Karpas-422 (cell line): ENCODE results near the gene TBC1D17. TPM values are rescaled to one million over a fixed set of nuclear protein-coding genes. Genes with fewer than 3 reads are reported as not detected.
A peak's percentile ranks its signal among the peaks of the same experiment; 100 is the strongest.

Experiments
- DNase-seq: peaks from one replicate; pipeline ENCODE4 v3.0.0-alpha.2; 2015
- H2AFZ ChIP-seq: fragments of 200-600 bp; sonication (generic); 2 replicates; pipeline ENCODE4 v1.6.1; 2014; ENCODE audit warnings: antibody characterized with exemption, low read length, mixed read lengths
- H3K27ac ChIP-seq: fragments of 200-600 bp; sonication (generic); 2 replicates; pipeline ENCODE4 v1.5.1; 2014; ENCODE audit warnings: mild to moderate bottlenecking, low read length, moderate library complexity
- H3K27me3 ChIP-seq: fragments of 200-600 bp; sonication (generic); 2 replicates; pipeline ENCODE4 v1.6.1; 2014; ENCODE audit warnings: low read length, mixed read lengths
- H3K36me3 ChIP-seq: fragments of 200-600 bp; sonication (generic); 2 replicates; pipeline ENCODE4 v1.6.1; 2014; ENCODE audit warnings: low read length, mixed read lengths; ENCODE audit not compliant: insufficient read depth
- H3K4me1 ChIP-seq: fragments of 200-600 bp; sonication (generic); 2 replicates; pipeline ENCODE4 v1.6.1; 2014; ENCODE audit warnings: mild to moderate bottlenecking, low read length, mixed read lengths
- H3K4me2 ChIP-seq: fragments of 200-600 bp; sonication (generic); 2 replicates; pipeline ENCODE4 v1.6.1; 2014; ENCODE audit warnings: low read length, low read depth, mild to moderate bottlenecking; ENCODE audit not compliant: poor library complexity, severe bottlenecking
- H3K4me3 ChIP-seq: fragments of 200-600 bp; sonication (generic); 2 replicates; pipeline ENCODE4 v1.5.1; 2014; ENCODE audit warnings: mild to moderate bottlenecking, antibody characterized with exemption, low read length, mixed read lengths
- H3K79me2 ChIP-seq: fragments of 200-600 bp; sonication (generic); 2 replicates; pipeline ENCODE4 v1.6.1; 2014; ENCODE audit warnings: mild to moderate bottlenecking, low read length, mixed read lengths
- H3K9ac ChIP-seq: fragments of 200-600 bp; sonication (generic); 2 replicates; pipeline ENCODE4 v1.6.0; 2014; ENCODE audit warnings: low read length
- H3K9me2 ChIP-seq: fragments of 200-600 bp; sonication (generic), shearing (Covaris generic); replicated peaks from 2 replicates; pipeline ENCODE4 v1.6.0; 2014; ENCODE audit warnings: mild to moderate bottlenecking, low read length, moderate library complexity; ENCODE audit not compliant: insufficient read depth
- H3K9me3 ChIP-seq: fragments of 300-700, 200-600 bp; sonication (generic); 2 replicates; pipeline ENCODE4 v1.6.1; 2014; ENCODE audit warnings: low read length, mixed read lengths
- H4K20me1 ChIP-seq: fragments of 200-600 bp; sonication (generic); 2 replicates; pipeline ENCODE4 v1.6.1; 2014; ENCODE audit warnings: mild to moderate bottlenecking, antibody characterized with exemption, low read length, low read depth; ENCODE audit not compliant: insufficient read depth
- small RNA-seq: library from RNA; depleted of rRNA; stranded (forward); fragments of <200 nt; gene quantifications from one replicate; pipeline ENCODE3, GENCODE V24; 2014
- total RNA-seq: library from RNA; depleted of rRNA; stranded (reverse); fragments of >200 nt; shearing (Covaris generic); gene quantifications from 2 replicates; pipeline ENCODE4 v1.2.3, GENCODE V29; 2014; ENCODE audit warnings: low replicate concordance; rRNA removed

Gene TBC1D17
- total RNA-seq, 1 experiment from 2014 or later = 13.6 TPM

GRCh38 chr19:49932731-49933131 is 55.2 kb downstream of the TBC1D17 start:
- H3K9me3 ChIP-seq = no peaks in the 10 kb centered on the region
- no peak overlapping the region for H3K4me2 ChIP-seq
- peaks cover 35% of the 10 kb centered on the region for H3K79me2 ChIP-seq
- no peak overlapping the region for H3K4me3 ChIP-seq
- H2AFZ ChIP-seq = no peak overlapping the region
- peaks cover 37% of the 10 kb centered on the region for H4K20me1 ChIP-seq
- peaks cover 39% of the 10 kb centered on the region for H3K36me3 ChIP-seq
- no peak for DNase-seq
- no peak overlapping the region for H3K27ac ChIP-seq
- H3K9me2 ChIP-seq = no peaks in the 10 kb centered on the region
- H3K27me3 ChIP-seq = no peaks in the 10 kb centered on the region
- H3K4me1 ChIP-seq = peaks cover 27% of the 10 kb centered on the region
- H3K9ac ChIP-seq = no peak overlapping the region

GRCh38 chr19:49933643-49934042 is 56.1 kb downstream of the TBC1D17 start:
- Histone ChIP-seq H3K79me2 (peaks cover 25% of the 10 kb centered on the region), H3K4me1 (peaks cover 18% of the 10 kb centered on the region), H3K27ac (no peak overlapping the region), H3K4me3 (no peak overlapping the region), H3K9me2 (no peaks in the 10 kb centered on the region), H4K20me1 (peaks cover 40% of the 10 kb centered on the region), H3K9me3 (no peaks in the 10 kb centered on the region), H3K4me2 (no peak overlapping the region), H3K27me3 (no peaks in the 10 kb centered on the region), H2AFZ (no peak overlapping the region), H3K9ac (no peak overlapping the region), H3K36me3 (peaks cover 37% of the 10 kb centered on the region)
- DNase-seq = no peak

- H3K79me2 ChIP-seq = no peaks in the 10 kb centered on the region
- H2AFZ ChIP-seq = no peak overlapping the region
- peaks cover 25% of the 10 kb centered on the region for H4K20me1 ChIP-seq
- peak; percentile 54 for DNase-seq
- H3K4me2 ChIP-seq = no peak overlapping the region
- H3K36me3 ChIP-seq = peaks cover 14% of the 10 kb centered on the region
- H3K9me2 ChIP-seq = no peaks in the 10 kb centered on the region
- no peaks in the 10 kb centered on the region for H3K27me3 ChIP-seq
- no peaks in the 10 kb centered on the region for H3K4me1 ChIP-seq
- no peak overlapping the region for H3K4me3 ChIP-seq
- H3K9ac ChIP-seq = no peak overlapping the region
- no peaks in the 10 kb centered on the region for H3K9me3 ChIP-seq
- H3K27ac ChIP-seq = no peak overlapping the region
Observed at GRCh38 chr19:49936549-49936948, 59.0 kb downstream of the TBC1D17 start.

- no peaks in the 10 kb centered on the region for H3K79me2 ChIP-seq
- peaks cover 4% of the 10 kb centered on the region for H3K36me3 ChIP-seq
- no peak overlapping the region for H2AFZ ChIP-seq
- H3K4me2 ChIP-seq = no peak overlapping the region
- H3K4me3 ChIP-seq = no peak overlapping the region
- peak; percentile 93 for DNase-seq
- no peaks in the 10 kb centered on the region for H3K27me3 ChIP-seq
- H4K20me1 ChIP-seq = peaks cover 14% of the 10 kb centered on the region; the same call in 1 of the 2 replicates
- no peaks in the 10 kb centered on the region for H3K4me1 ChIP-seq
- no peaks in the 10 kb centered on the region for H3K9me2 ChIP-seq
- no peak overlapping the region for H3K27ac ChIP-seq
- no peak overlapping the region for H3K9ac ChIP-seq
- H3K9me3 ChIP-seq = no peaks in the 10 kb centered on the region
Observed at GRCh38 chr19:49937750-49938381, 60.4 kb downstream of the TBC1D17 start.

Small RNA genes lying within 50 kb of the gene (small RNA-seq; reads per million reads assigned to genes)
- not detected for gene MIR4749

Other genes with a start within 250 kb of the TBC1D17 start
- gene RRAS, start 237.6 kb upstream of the TBC1D17 start, total RNA-seq = 0.22 and 1.8 TPM in 2 replicates
- 8.3 and 19.6 TPM in 2 replicates for gene SCAF1, start 235.5 kb upstream of the TBC1D17 start, total RNA-seq
- gene IRF3, start 211.8 kb upstream of the TBC1D17 start, total RNA-seq = 78.2 and 293 TPM in 2 replicates
- 25.6 and 35.4 TPM in 2 replicates for gene BCL2L12, start 211.8 kb upstream of the TBC1D17 start, total RNA-seq
- gene PRMT1, start 200.4 kb upstream of the TBC1D17 start, total RNA-seq = 293 and 522 TPM in 2 replicates
- gene ADM5, start 188.1 kb upstream of the TBC1D17 start, total RNA-seq = 4.0 and 12.0 TPM in 2 replicates
- gene CPT1C, start 186.6 kb upstream of the TBC1D17 start, total RNA-seq = 0.26 and 1.3 TPM in 2 replicates
- gene TSKS, start 114.4 kb upstream of the TBC1D17 start, total RNA-seq = 5.7 and 17.9 TPM in 2 replicates
- gene AP2A1, start 110.7 kb upstream of the TBC1D17 start, total RNA-seq = 32.4 and 54.7 TPM in 2 replicates
- gene FUZ, start 64.4 kb upstream of the TBC1D17 start, total RNA-seq = 15.8 and 38.3 TPM in 2 replicates
- 37.8 and 40.5 TPM in 2 replicates for gene MED25, start 59.4 kb upstream of the TBC1D17 start, total RNA-seq
- gene PTOV1, start 26.5 kb upstream of the TBC1D17 start, total RNA-seq = 67.8 and 114 TPM in 2 replicates
- 49.4 and 101 TPM in 2 replicates for gene PNKP, start 10.1 kb upstream of the TBC1D17 start, total RNA-seq
- 8.2 and 8.9 TPM in 2 replicates for gene AKT1S1, start 347 bp upstream of the TBC1D17 start, total RNA-seq
- gene IL4I1, start 19.2 kb downstream of the TBC1D17 start, total RNA-seq = not detected in 2 replicates
- gene ATF5, start 51.5 kb downstream of the TBC1D17 start, total RNA-seq = 454 and 537 TPM in 2 replicates
- 35.0 and 37.9 TPM in 2 replicates for gene NUP62, start 51.8 kb downstream of the TBC1D17 start, total RNA-seq
- 0.87 TPM in 1 of 2 replicates, not detected in the other for gene SIGLEC11, start 83.5 kb downstream of the TBC1D17 start, total RNA-seq
- 56.9 and 75.9 TPM in 2 replicates for gene VRK3, start 147.7 kb downstream of the TBC1D17 start, total RNA-seq
- 22.3 and 24.1 TPM in 2 replicates for gene ZNF473, start 148.3 kb downstream of the TBC1D17 start, total RNA-seq